Spleen (tissue), 11 donors: ENCODE measurements around the gene NRARP. TPM values are rescaled to one million over a fixed set of nuclear protein-coding genes. Genes with fewer than 3 reads are reported as not detected.

Experiments used
- DNase-seq: peaks from one replicate; pipeline ENCODE4 v3.0.0-alpha.2; 2020
- H3K27ac ChIP-seq, 8 donors: fragments of 200-600 bp; sonication (generic) in 7 of 8; 1 replicate in 4 of 8; 2 replicates in 4 of 8; pipeline versions ENCODE4 v1.5.0 to v1.8.0; 2016 to 2021; ENCODE audit warnings: inconsistent platforms in 4 of 8, mild to moderate bottlenecking in 4 of 8, moderate library complexity in 1 of 8
- H3K27me3 ChIP-seq, 7 donors: fragments of 200-600 bp; sonication (generic) in 6 of 7; replicated peaks in 1 of 7; 1 replicate in 4 of 7; 2 replicates in 3 of 7; pipeline versions ENCODE4 v1.5.0 to v1.8.0; 2016 to 2021; ENCODE audit warnings: inconsistent platforms in 3 of 7, mild to moderate bottlenecking in 1 of 7
- H3K36me3 ChIP-seq, 6 donors: fragments of 200-600 bp; sonication (generic) in 5 of 6; 1 replicate in 4 of 6; 2 replicates in 2 of 6; pipeline versions ENCODE4 v1.5.0 to v1.8.0; 2016 to 2021; ENCODE audit warnings: inconsistent platforms in 2 of 6
- H3K4me1 ChIP-seq, 6 donors: fragments of 200-600 bp; sonication (generic) in 5 of 6; 1 replicate in 3 of 6; 2 replicates in 3 of 6; pipeline versions ENCODE4 v1.5.0 to v1.8.0; 2016 to 2021; ENCODE audit warnings: inconsistent platforms in 3 of 6
- H3K4me3 ChIP-seq, 8 donors: fragments of 200-600 bp; sonication (generic) in 7 of 8; 1 replicate in 4 of 8; 2 replicates in 4 of 8; pipeline versions ENCODE4 v1.5.0 to v1.8.0; 2016 to 2021; ENCODE audit warnings: inconsistent platforms in 4 of 8, mild to moderate bottlenecking in 4 of 8, moderate library complexity in 2 of 8
- H3K9me3 ChIP-seq, 8 donors: fragments of 200-600 bp; sonication (generic) in 7 of 8; 1 replicate in 4 of 8; 2 replicates in 4 of 8; pipeline versions ENCODE4 v1.5.0 to v1.8.0; 2016 to 2021; ENCODE audit warnings: inconsistent platforms in 4 of 8
- POLR2A ChIP-seq, 3 donors: fragments of 450-650 bp; IDR thresholded peaks; one replicate each; pipeline ENCODE4 v1.5.1; 2017; ENCODE audit warnings: antibody characterized with exemption in 3 of 3, mild to moderate bottlenecking in 1 of 3
- POLR2AphosphoS5 ChIP-seq, 3 donors: sonication (generic); formaldehyde crosslinking; IDR thresholded peaks; one replicate each; pipeline ENCODE4 v1.5.1; 2017; ENCODE audit warnings: antibody characterized with exemption in 3 of 3
- WGBS, 5 donors: extraction: QIAGEN DNeasy Blood & Tissue Kit in 3 of 5; methylation state at CpG; one replicate each; pipeline versions ENCODE4 v1.1.5 to v1.1.7; 2013 to 2018; 5-methylcytosine and 5-hydroxymethylcytosine counted together
- intact Hi-C: fragments of 100-400 bp; cut with DNase I; formaldehyde crosslinking; loops from one replicate; pipeline ENCODE4 v1.15.0; 2023; ENCODE audit warnings: low total_unique reads
- polyA plus RNA-seq, 3 donors: library from polyadenylated mRNA; stranded (reverse); fragments of 200-250 nt; gene quantifications; one replicate each; pipeline ENCODE4 v1.2.1, GENCODE V29; 2013
- total RNA-seq, 7 donors: library from RNA; depleted of rRNA in 3 of 7; stranded (reverse); fragments of >200 nt in 3 of 7; fragmentation: NEBNext Ultra II Directional in 4 of 7; extraction: Animal tissue kit (Norgen Biotek cat#: 25700) in 4 of 7; gene quantifications; one replicate each; pipeline versions ENCODE4 v1.1.0 to v1.2.1, GENCODE V29; 2016 to 2021
- TF ChIP-seq, protein P1 (sequence below), 11 experiments: fragments of 200-600 bp in 7 of 11; fragments of 450-650 bp in 4 of 11; sonication (generic) in 4 of 11; IDR thresholded peaks in 8 of 11; conservative IDR thresholded peaks in 3 of 11; 1 replicate in 7 of 11; 2 replicates in 4 of 11; pipeline versions ENCODE4 v1.4.0 to v1.8.0; 2016 to 2021; ENCODE audit warnings: antibody characterized with exemption in 11 of 11, inconsistent platforms in 4 of 11, mild to moderate bottlenecking in 1 of 11
- donor health status: healthy with polysubstance abuse.
- donor health status: DM: no; HTN: no; CAD: no; lungs with moderate emphysema.
- donor health status: DM: no; HTN: no; CAD: no.
- donor health status: Bipolar disorder and iron deficiency.
- donor health status: healthy.
- donor health status: DM: no; HTN: no; CAD: no.
- donor health status: DM: yes; HTN: yes; CAD: no.

Gene NRARP
- total and polyA plus RNA-seq, 10 donors: 0.37 to 24.4 (median 8.0) TPM

DNA sequence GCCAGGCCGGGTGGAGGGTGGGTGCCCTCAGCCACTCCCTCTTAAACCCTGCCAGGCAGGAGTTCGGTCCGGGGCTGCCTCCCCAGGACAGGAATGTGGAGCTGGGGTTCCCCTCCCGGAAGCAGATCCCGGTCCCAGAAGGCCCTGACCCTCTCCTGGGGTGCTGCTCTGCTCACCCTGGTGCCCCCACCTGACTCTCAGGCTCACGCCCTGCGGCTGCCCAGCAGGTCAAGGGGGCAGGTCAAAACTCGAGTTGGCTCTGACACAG lies 3.7 kb upstream of the NRARP start:
- peak overlapping the region in 2 of 8 donors; percentile 15 to 31 for H3K4me3 ChIP-seq
- 20 to 44% (median 25%) methylated on average over 4 to 8 of the region's 8 CpGs for WGBS, 5 donors

DNA sequence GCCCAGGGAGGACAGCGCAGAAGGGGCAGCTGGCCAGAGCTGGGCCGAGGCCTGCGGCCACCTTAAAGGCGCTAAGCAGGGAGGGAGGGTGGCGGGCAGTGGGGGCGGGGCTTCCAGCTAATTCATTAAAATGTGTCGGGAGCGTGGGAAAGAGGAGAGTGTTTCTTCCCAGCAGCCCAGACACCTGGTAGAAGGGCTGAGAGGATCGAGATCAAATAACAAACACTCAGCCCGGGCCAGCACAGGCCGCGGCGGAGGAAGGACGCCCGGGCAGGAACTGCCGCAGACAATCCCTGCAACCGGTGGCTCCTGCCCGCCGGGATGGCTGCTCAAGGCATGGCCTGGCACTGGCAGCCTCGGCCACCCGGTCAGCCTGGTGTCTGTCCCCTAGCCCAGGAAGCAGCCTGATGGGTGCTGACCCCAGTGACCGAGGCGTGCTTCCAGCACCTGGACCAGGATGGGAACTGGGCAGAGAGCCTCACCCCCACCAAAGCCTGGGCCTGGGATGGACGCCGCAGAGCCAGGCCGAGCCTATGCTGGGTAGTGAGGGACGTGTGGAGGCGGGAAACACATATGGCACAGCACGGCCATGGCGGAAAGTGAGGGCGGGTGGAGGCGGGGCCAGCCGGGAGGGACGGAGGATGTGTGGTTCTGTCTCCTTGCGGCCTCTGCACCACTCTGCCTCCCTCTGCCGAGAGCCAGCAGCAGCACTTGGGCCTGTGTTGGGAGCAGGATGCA lies 3.2 kb upstream of the NRARP start:
- intact Hi-C loops: no loop called here
- peak overlapping the region in 3 of 8 donors; percentile 2 to 31 (median 15) for H3K4me3 ChIP-seq
- peaks cover 33 to 74% (median 68%) of the 10 kb centered on the region in 6 donors for H3K4me1 ChIP-seq
- peak overlapping the region in 7 of 8 donors; percentile 41 to 77 (median 68) for H3K27ac ChIP-seq
- WGBS, 5 donors: 30 to 62% (median 36%) methylated on average over 19 to 36 of the region's 36 CpGs
- H3K27me3 ChIP-seq: peaks cover 0 to 71% (median 8%) of the 10 kb centered on the region in 7 donors
- no peaks in the 10 kb centered on the region for H3K9me3 ChIP-seq
- peak; percentile 89 for DNase-seq
- TF ChIP-seq POLR2A (IDR thresholded peaks at IDR 0.05): no peak
- TF ChIP-seq, protein P1, sequence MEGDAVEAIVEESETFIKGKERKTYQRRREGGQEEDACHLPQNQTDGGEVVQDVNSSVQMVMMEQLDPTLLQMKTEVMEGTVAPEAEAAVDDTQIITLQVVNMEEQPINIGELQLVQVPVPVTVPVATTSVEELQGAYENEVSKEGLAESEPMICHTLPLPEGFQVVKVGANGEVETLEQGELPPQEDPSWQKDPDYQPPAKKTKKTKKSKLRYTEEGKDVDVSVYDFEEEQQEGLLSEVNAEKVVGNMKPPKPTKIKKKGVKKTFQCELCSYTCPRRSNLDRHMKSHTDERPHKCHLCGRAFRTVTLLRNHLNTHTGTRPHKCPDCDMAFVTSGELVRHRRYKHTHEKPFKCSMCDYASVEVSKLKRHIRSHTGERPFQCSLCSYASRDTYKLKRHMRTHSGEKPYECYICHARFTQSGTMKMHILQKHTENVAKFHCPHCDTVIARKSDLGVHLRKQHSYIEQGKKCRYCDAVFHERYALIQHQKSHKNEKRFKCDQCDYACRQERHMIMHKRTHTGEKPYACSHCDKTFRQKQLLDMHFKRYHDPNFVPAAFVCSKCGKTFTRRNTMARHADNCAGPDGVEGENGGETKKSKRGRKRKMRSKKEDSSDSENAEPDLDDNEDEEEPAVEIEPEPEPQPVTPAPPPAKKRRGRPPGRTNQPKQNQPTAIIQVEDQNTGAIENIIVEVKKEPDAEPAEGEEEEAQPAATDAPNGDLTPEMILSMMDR (IDR thresholded peaks at IDR 0.05 in 8 of 11, conservative IDR thresholded peaks at IDR 0.05 in 3 of 11): peak in 4 of 11 experiments; percentile 14 to 25 (median 18)
- peak; percentile 60 to 80 (median 79) for TF ChIP-seq POLR2AphosphoS5 (IDR thresholded peaks at IDR 0.05)
- no peaks in the 10 kb centered on the region for H3K36me3 ChIP-seq

More for the DNA sequence above, 3.7 kb upstream of the NRARP start:
- no peaks in the 10 kb centered on the region for H3K36me3 ChIP-seq
- peaks cover 0 to 66% (median 8%) of the 10 kb centered on the region in 7 donors for H3K27me3 ChIP-seq
- peaks cover 33 to 70% (median 63%) of the 10 kb centered on the region in 6 donors for H3K4me1 ChIP-seq
- DNase-seq: no peak
- H3K9me3 ChIP-seq: no peaks in the 10 kb centered on the region
- peak overlapping the region in 7 of 8 donors; percentile 41 to 77 (median 68) for H3K27ac ChIP-seq
- intact Hi-C loops: no loop called here
- TF ChIP-seq, protein P1 (IDR thresholded peaks at IDR 0.05 in 8 of 11, conservative IDR thresholded peaks at IDR 0.05 in 3 of 11): peak in 1 of 11 experiments; percentile 6
- TF ChIP-seq POLR2A (IDR thresholded peaks at IDR 0.05): no peak

DNA sequence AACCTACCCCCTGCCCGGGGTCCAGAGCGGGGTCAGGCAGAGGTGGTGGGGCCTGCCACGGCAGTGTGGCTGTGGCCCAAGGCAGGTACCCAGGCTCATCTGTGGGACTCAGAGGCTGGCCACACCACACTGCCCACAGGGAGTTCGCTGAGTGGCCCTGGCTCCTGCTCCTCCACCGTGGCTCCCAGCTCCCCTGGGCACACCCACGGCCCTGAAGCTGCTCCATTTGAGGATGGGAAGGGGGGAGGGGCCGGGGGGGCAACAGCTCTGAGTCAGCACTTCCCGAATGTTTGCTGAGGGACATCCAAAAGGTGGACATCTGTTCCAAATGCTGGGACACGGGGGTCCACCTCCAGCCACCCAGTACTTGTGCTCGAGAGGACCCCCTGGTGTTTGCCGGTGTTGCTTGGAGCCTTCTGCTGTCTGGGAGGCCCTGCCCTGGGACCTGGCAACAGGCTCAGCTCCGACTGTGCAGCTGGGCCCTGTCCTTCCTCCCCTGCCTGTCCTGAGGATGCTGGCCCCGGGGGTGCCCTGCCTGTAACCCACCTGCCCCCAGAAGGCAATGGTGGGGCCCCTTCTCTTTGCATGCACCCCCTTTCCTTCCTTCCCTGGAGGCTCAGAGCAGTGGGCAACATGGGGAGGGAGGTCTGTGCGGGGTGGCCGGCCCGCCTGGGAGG lies 2.5 kb upstream of the NRARP start:
- Histone ChIP-seq H3K27me3 (peaks cover 0 to 79% (median 11%) of the 10 kb centered on the region in 7 donors), H3K9me3 (no peaks in the 10 kb centered on the region), H3K36me3 (no peaks in the 10 kb centered on the region), H3K4me3 (no peak overlapping the region), H3K4me1 (peaks cover 33 to 81% (median 73%) of the 10 kb centered on the region in 6 donors), H3K27ac (peak overlapping the region in 4 of 8 donors; percentile 67 to 77 (median 68))
- 33 to 58% (median 48%) methylated on average over 8 to 16 of the region's 16 CpGs for WGBS, 5 donors
- no peak for TF ChIP-seq POLR2AphosphoS5 (IDR thresholded peaks at IDR 0.05)
- TF ChIP-seq, protein P1 (IDR thresholded peaks at IDR 0.05 in 8 of 11, conservative IDR thresholded peaks at IDR 0.05 in 3 of 11): no peak
- TF ChIP-seq POLR2A (IDR thresholded peaks at IDR 0.05): no peak
- peak; percentile 74 for DNase-seq
- intact Hi-C loops: no loop called here

DNA sequence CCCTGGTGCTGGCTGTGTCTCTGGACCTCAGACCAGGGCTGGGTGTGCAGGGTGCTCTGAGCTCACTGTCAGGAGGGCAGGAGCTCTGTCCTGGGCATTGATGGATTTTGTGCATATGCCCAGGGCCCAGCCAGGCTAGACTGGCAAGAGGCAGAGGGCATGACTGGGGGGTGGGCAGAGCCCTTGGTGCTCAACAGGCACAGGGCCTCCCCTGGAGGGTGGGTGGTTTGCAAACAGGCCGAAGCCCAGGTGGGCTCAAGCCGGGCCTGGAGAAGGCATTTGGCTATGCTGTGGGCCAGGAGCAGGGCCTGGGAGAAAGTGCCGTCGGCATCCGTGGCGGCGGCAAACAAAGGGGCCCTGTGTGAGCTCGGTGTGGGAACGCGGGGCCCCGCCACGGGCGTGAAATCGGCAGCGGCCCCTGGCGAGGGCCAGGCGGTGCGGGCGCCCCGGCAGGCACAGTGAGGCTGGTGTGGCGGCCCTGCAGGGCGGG lies 1.9 kb upstream of the NRARP start:
- no peak for DNase-seq
- H3K36me3 ChIP-seq: no peaks in the 10 kb centered on the region
- H3K27me3 ChIP-seq: peaks cover 0 to 84% (median 17%) of the 10 kb centered on the region in 7 donors
- intact Hi-C loops: no loop called here
- peak overlapping the region in 2 of 8 donors; percentile 79 to 82 for H3K27ac ChIP-seq
- no peak for TF ChIP-seq POLR2AphosphoS5 (IDR thresholded peaks at IDR 0.05)
- TF ChIP-seq POLR2A (IDR thresholded peaks at IDR 0.05): no peak
- peaks cover 33 to 87% (median 76%) of the 10 kb centered on the region in 6 donors for H3K4me1 ChIP-seq
- no peak overlapping the region for H3K4me3 ChIP-seq
- no peaks in the 10 kb centered on the region for H3K9me3 ChIP-seq
- WGBS, 5 donors: 89 to 95% (median 94%) methylated on average over 8 to 22 of the region's 22 CpGs
